HepG2 (cell line): ENCODE data around the gene LIM2. TPM values are rescaled to one million over a fixed set of nuclear protein-coding genes. Genes with fewer than 3 reads are reported as not detected.
A peak's percentile ranks its signal among the peaks of the same experiment; 100 is the strongest.

Experiments used
- ARNT2 ChIP-seq: sonication (generic); formaldehyde crosslinking; IDR thresholded peaks from 2 replicates; pipeline ENCODE4 v1.8.0; 2022; ENCODE audit warnings: mild to moderate bottlenecking, low read depth, missing genetic modification reagents, moderate library complexity
- CBFB ChIP-seq: sonication (generic); formaldehyde crosslinking; IDR thresholded peaks from 2 replicates; pipeline ENCODE4 v1.4.0; 2020; ENCODE audit warnings: missing genetic modification reagents
- CHD2 ChIP-seq: IDR thresholded peaks from 2 replicates; pipeline ENCODE4 v1.6.1; 2011; ENCODE audit warnings: low read depth, low read length, improper control_type of control experiment
- GPBP1L1 ChIP-seq: sonication (generic); formaldehyde crosslinking; IDR thresholded peaks from 2 replicates; pipeline ENCODE4 v1.5.0; 2020; ENCODE audit warnings: mild to moderate bottlenecking, missing genetic modification reagents
- NR1H2 ChIP-seq: sonication (generic); formaldehyde crosslinking; IDR thresholded peaks from 2 replicates; pipeline ENCODE4 v1.8.1; 2022; ENCODE audit warnings: low read depth, missing genetic modification reagents, borderline replicate concordance
- RAD51 ChIP-seq: fragments of 450-650 bp; IDR thresholded peaks from 2 replicates; pipeline ENCODE4 v1.6.1; 2016; ENCODE audit warnings: borderline replicate concordance
- SALL2 ChIP-seq: sonication (generic); formaldehyde crosslinking; IDR thresholded peaks from 2 replicates; pipeline ENCODE4 v1.8.1; 2023; ENCODE audit warnings: mild to moderate bottlenecking, missing genetic modification reagents, inconsistent platforms
- SIX4 ChIP-seq: sonication (generic); formaldehyde crosslinking; IDR thresholded peaks from 2 replicates; pipeline ENCODE4 v1.4.0; 2020; ENCODE audit warnings: missing genetic modification reagents
- SNRNP70 ChIP-seq: fragments of 200-400 bp; formaldehyde crosslinking; IDR thresholded peaks from 2 replicates; pipeline ENCODE4 v1.6.1; 2017; ENCODE audit warnings: mild to moderate bottlenecking, low read depth, low read length, moderate library complexity
- SOX13 ChIP-seq, 3 experiments: fragments of 450-650 bp in 1 of 3; sonication (generic) in 1 of 3; formaldehyde crosslinking in 1 of 3; IDR thresholded peaks in 2 of 3; conservative IDR thresholded peaks in 1 of 3; 2 replicates each; pipeline versions ENCODE4 v1.5.0 to v1.6.1; 2016 to 2020; ENCODE audit warnings: antibody characterized with exemption in 1 of 3, mild to moderate bottlenecking in 1 of 3, missing compliant biosample characterization in 1 of 3, missing genetic modification reagents in 1 of 3, moderate library complexity in 1 of 3
- SP2 ChIP-seq: sonication (generic); formaldehyde crosslinking; IDR thresholded peaks from 2 replicates; pipeline ENCODE4 v1.5.1; 2020; ENCODE audit warnings: mild to moderate bottlenecking, missing genetic modification reagents
- SUZ12 ChIP-seq: fragments of 150-350 bp; IDR thresholded peaks from 2 replicates; pipeline ENCODE4 v1.6.1; 2014; ENCODE audit warnings: low read depth, low read length
- ZNF205 ChIP-seq: IDR thresholded peaks from 2 replicates; pipeline ENCODE4 v1.6.1; 2018; ENCODE audit warnings: missing biosample characterization, missing genetic modification reagents
- ZNF318 ChIP-seq: sonication (generic); formaldehyde crosslinking; IDR thresholded peaks from 2 replicates; pipeline ENCODE4 v1.4.0; 2020; ENCODE audit warnings: mild to moderate bottlenecking, missing genetic modification reagents
- ZNF501 ChIP-seq: sonication (generic); formaldehyde crosslinking; IDR thresholded peaks from 2 replicates; pipeline ENCODE4 v1.5.1; 2020; ENCODE audit warnings: mild to moderate bottlenecking, moderate library complexity, missing genetic modification reagents
- ZNF749 ChIP-seq: sonication (generic); formaldehyde crosslinking; IDR thresholded peaks from 2 replicates; pipeline ENCODE4 v1.8.0; 2022; ENCODE audit warnings: mild to moderate bottlenecking, missing genetic modification reagents, moderate library complexity, borderline replicate concordance
- polyA plus RNA-seq, 8 experiments: library from polyadenylated mRNA; depleted of rRNA in 3 of 8; stranded (reverse) in 7 of 8; unstranded in 1 of 8; fragments of >200 nt; fragmentation: Illumina TruSeq in 4 of 8; extraction: Trizol in 4 of 8; gene quantifications; 2 replicates each; pipeline versions ENCODE4 v1.2.1 to v1.2.3, GENCODE V29; 2011 to 2016; ENCODE audit warnings: low read depth in 4 of 8, missing spikeins in 1 of 8, mixed read lengths in 1 of 8; ENCODE audit not compliant: insufficient read depth in 1 of 8
- total RNA-seq, 5 experiments: library from RNA; depleted of rRNA; stranded (reverse); fragments of >200 nt; fragmentation: Illumina TruSeq; extraction: Trizol; gene quantifications; 2 replicates each; pipeline ENCODE4 v1.2.3, GENCODE V29; 2016; ENCODE audit warnings: low read depth in 1 of 5
- TF ChIP-seq, protein P1 (sequence below): sonication (generic); formaldehyde crosslinking; IDR thresholded peaks from 2 replicates; pipeline ENCODE4 v1.5.1; 2020; ENCODE audit warnings: mild to moderate bottlenecking, missing genetic modification reagents, moderate library complexity
- TF ChIP-seq, protein P2 (sequence below): sonication (generic); formaldehyde crosslinking; IDR thresholded peaks from 2 replicates; pipeline ENCODE4 v1.4.0; 2020; ENCODE audit warnings: mild to moderate bottlenecking, low read depth, missing genetic modification reagents

Gene LIM2
- total and polyA plus RNA-seq, 2 of the 13 experiments (the other 11 are each of a cell fraction or from before 2014, with no cell fraction given) = 1.3 TPM; not detected in 1

DNA sequence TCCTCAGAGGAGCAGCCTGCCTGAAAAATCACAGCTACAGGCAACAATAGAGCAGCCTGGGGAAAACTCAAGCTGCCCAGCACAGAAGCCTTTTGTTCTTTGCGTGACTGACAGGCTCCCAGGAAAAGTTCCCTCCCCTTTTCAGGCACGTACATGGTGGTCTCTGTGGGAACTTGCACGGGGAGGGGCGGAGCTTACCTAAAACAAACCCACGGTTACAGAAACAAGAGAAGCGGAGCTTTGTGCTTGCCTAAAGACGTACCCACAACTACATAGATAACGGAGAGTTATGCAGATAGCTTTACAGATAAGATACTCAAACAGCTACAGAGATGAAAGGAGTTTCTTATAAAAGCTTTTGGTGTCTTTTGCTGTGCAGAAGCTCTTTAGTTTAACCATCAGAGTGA is 33.0 kb downstream of the LIM2 start (continued):
- TF ChIP-seq ZNF749 (CRISPR knock-in tag) (no peak), GPBP1L1 (CRISPR knock-in tag) (no peak), NR1H2 (CRISPR knock-in tag) (no peak), SUZ12 (no peak), ZNF205 (CRISPR knock-in tag) (no peak), ZNF318 (CRISPR knock-in tag) (no peak), ARNT2 (no peak), ZNF501 (no peak), CHD2 (no peak), SALL2 (CRISPR knock-in tag) (no peak), SNRNP70 (no peak), CBFB (CRISPR knock-in tag) (peak; percentile 47; the same call in 1 of the 2 replicates), SP2 (CRISPR knock-in tag) (no peak), RAD51 (no peak), SOX13 (IDR thresholded peaks at IDR 0.05) (peak; percentile 94), SOX13 (CRISPR knock-in tag; conservative IDR thresholded peaks at IDR 0.05 in 1 of 2, IDR thresholded peaks at IDR 0.05 in 1 of 2) (peak in 1 of 2 experiments; percentile 98; a peak in 2 of 4 replicates), SIX4 (peak; percentile 87)
- TF ChIP-seq, protein P1, sequence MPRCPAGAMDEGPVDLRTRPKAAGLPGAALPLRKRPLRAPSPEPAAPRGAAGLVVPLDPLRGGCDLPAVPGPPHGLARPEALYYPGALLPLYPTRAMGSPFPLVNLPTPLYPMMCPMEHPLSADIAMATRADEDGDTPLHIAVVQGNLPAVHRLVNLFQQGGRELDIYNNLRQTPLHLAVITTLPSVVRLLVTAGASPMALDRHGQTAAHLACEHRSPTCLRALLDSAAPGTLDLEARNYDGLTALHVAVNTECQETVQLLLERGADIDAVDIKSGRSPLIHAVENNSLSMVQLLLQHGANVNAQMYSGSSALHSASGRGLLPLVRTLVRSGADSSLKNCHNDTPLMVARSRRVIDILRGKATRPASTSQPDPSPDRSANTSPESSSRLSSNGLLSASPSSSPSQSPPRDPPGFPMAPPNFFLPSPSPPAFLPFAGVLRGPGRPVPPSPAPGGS = no peak
- TF ChIP-seq, protein P2, sequence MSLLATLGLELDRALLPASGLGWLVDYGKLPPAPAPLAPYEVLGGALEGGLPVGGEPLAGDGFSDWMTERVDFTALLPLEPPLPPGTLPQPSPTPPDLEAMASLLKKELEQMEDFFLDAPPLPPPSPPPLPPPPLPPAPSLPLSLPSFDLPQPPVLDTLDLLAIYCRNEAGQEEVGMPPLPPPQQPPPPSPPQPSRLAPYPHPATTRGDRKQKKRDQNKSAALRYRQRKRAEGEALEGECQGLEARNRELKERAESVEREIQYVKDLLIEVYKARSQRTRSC (CRISPR knock-in tag) = no peak
